HepG2 (cell line): ENCODE results near the gene WDR43. TPM values are rescaled to one million over a fixed set of nuclear protein-coding genes. Genes with fewer than 3 reads are reported as not detected.

Experiments
- CENPX ChIP-seq: sonication (generic); formaldehyde crosslinking; IDR thresholded peaks from 2 replicates; pipeline ENCODE4 v1.9.0; 2021; ENCODE audit warnings: mild to moderate bottlenecking, missing genetic modification reagents, moderate library complexity
- ELF3 ChIP-seq: IDR thresholded peaks from 2 replicates; pipeline ENCODE4 v1.6.1; 2016; ENCODE audit warnings: missing genetic modification reagents, missing compliant biosample characterization
- HCFC1 ChIP-seq: fragments of 150-350 bp; IDR thresholded peaks from 2 replicates; pipeline ENCODE4 v1.6.1; 2014; ENCODE audit warnings: low read depth, low read length
- HDAC2 ChIP-seq: sonication (generic); formaldehyde crosslinking; IDR thresholded peaks from 2 replicates; pipeline ENCODE4 v1.4.0; 2020; ENCODE audit warnings: missing genetic modification reagents
- HNRNPLL ChIP-seq: fragments of 200-400 bp; formaldehyde crosslinking; IDR thresholded peaks from 2 replicates; pipeline ENCODE4 v1.6.1; 2017; ENCODE audit warnings: mild to moderate bottlenecking, low read depth, low read length; ENCODE audit not compliant: poor library complexity, severe bottlenecking
- KDM5A ChIP-seq: fragments of 200-600 bp; sonication (generic); IDR thresholded peaks from 2 replicates; pipeline ENCODE4 v1.7.0; 2018; ENCODE audit warnings: antibody characterized with exemption, mild to moderate bottlenecking, low read length, borderline replicate concordance
- MAFK ChIP-seq, 2 experiments: IDR thresholded peaks in 1 of 2; conservative IDR thresholded peaks in 1 of 2; 2 replicates each; pipeline ENCODE4 v1.6.1; 2011; ENCODE audit warnings: improper control_type of control experiment in 2 of 2, low read length in 2 of 2
- MIER3 ChIP-seq: IDR thresholded peaks from 2 replicates; pipeline ENCODE4 v1.6.1; 2016; ENCODE audit warnings: missing compliant biosample characterization, borderline replicate concordance
- MYPOP ChIP-seq: sonication (generic); formaldehyde crosslinking; IDR thresholded peaks from 2 replicates; pipeline ENCODE4 v1.8.1; 2023; ENCODE audit warnings: mild to moderate bottlenecking, moderate library complexity, missing genetic modification reagents
- NCOA5 ChIP-seq: sonication (generic); formaldehyde crosslinking; IDR thresholded peaks from 2 replicates; pipeline ENCODE4 v1.4.0; 2020; ENCODE audit warnings: missing genetic modification reagents
- PBX2 ChIP-seq: IDR thresholded peaks from 2 replicates; pipeline ENCODE4 v1.6.1; 2016; ENCODE audit warnings: control low read depth
- PCBP2 ChIP-seq: fragments of 200-400 bp; formaldehyde crosslinking; optimal IDR thresholded peaks from 2 replicates; pipeline ENCODE3; 2018; ENCODE audit warnings: low read length, low read depth; ENCODE audit not compliant: poor library complexity, severe bottlenecking
- PHF5A ChIP-seq: IDR thresholded peaks from one replicate; pipeline ENCODE4 v1.6.1; 2018; ENCODE audit warnings: low read depth, missing genetic modification reagents; ENCODE audit not compliant: unreplicated experiment
- POLR2A ChIP-seq, 2 experiments: IDR thresholded peaks; 2 replicates each; pipeline ENCODE4 v1.6.1; 2011; ENCODE audit warnings: low read depth in 2 of 2, low read length in 2 of 2, mild to moderate bottlenecking in 1 of 2, moderate library complexity in 1 of 2; ENCODE audit not compliant: insufficient read depth in 1 of 2
- SIX4 ChIP-seq: sonication (generic); formaldehyde crosslinking; IDR thresholded peaks from 2 replicates; pipeline ENCODE4 v1.4.0; 2020; ENCODE audit warnings: missing genetic modification reagents
- SMARCE1 ChIP-seq: fragments of 450-650 bp; IDR thresholded peaks from 2 replicates; pipeline ENCODE4 v1.6.1; 2017; ENCODE audit warnings: borderline replicate concordance
- SOX13 ChIP-seq, 3 experiments: fragments of 450-650 bp in 1 of 3; sonication (generic) in 1 of 3; formaldehyde crosslinking in 1 of 3; IDR thresholded peaks in 2 of 3; conservative IDR thresholded peaks in 1 of 3; 2 replicates each; pipeline versions ENCODE4 v1.5.0 to v1.6.1; 2016 to 2020; ENCODE audit warnings: antibody characterized with exemption in 1 of 3, mild to moderate bottlenecking in 1 of 3, missing compliant biosample characterization in 1 of 3, missing genetic modification reagents in 1 of 3, moderate library complexity in 1 of 3
- TMF1 ChIP-seq: sonication (generic); formaldehyde crosslinking; IDR thresholded peaks from 2 replicates; pipeline ENCODE4 v1.8.1; 2022; ENCODE audit warnings: low read depth, missing genetic modification reagents
- U2AF2 ChIP-seq: fragments of 200-400 bp; formaldehyde crosslinking; IDR thresholded peaks from 2 replicates; pipeline ENCODE4 v1.6.1; 2017; ENCODE audit warnings: low read depth, mild to moderate bottlenecking, low read length
- XBP1 ChIP-seq: sonication (generic); formaldehyde crosslinking; IDR thresholded peaks from 2 replicates; pipeline ENCODE4 v1.5.0; 2020; ENCODE audit warnings: missing genetic modification reagents
- ZBTB20 ChIP-seq: sonication (generic); formaldehyde crosslinking; IDR thresholded peaks from 2 replicates; pipeline ENCODE4 v1.8.1; 2023; ENCODE audit warnings: missing genetic modification reagents, low read depth, mild to moderate bottlenecking, borderline replicate concordance
- ZNF121 ChIP-seq: sonication (generic); formaldehyde crosslinking; IDR thresholded peaks from 2 replicates; pipeline ENCODE4 v1.5.0; 2020; ENCODE audit warnings: mild to moderate bottlenecking, missing genetic modification reagents
- ZNF160 ChIP-seq: sonication (generic); formaldehyde crosslinking; IDR thresholded peaks from 2 replicates; pipeline ENCODE4 v1.8.0; 2022; ENCODE audit warnings: mild to moderate bottlenecking, inconsistent platforms, missing genetic modification reagents
- ZNF343 ChIP-seq: sonication (generic); formaldehyde crosslinking; IDR thresholded peaks from 2 replicates; pipeline ENCODE4 v1.4.0; 2020; ENCODE audit warnings: mild to moderate bottlenecking, missing genetic modification reagents
- ZNF362 ChIP-seq: sonication (generic); formaldehyde crosslinking; IDR thresholded peaks from 2 replicates; pipeline ENCODE4 v1.4.0; 2020; ENCODE audit warnings: missing genetic modification reagents, mild to moderate bottlenecking, borderline replicate concordance
- ZNF484 ChIP-seq: sonication (generic); formaldehyde crosslinking; IDR thresholded peaks from 2 replicates; pipeline ENCODE4 v1.5.1; 2020; ENCODE audit warnings: mild to moderate bottlenecking, low read depth, missing genetic modification reagents, borderline replicate concordance
- ZNF577 ChIP-seq: sonication (generic); formaldehyde crosslinking; IDR thresholded peaks from 2 replicates; pipeline ENCODE4 v1.4.0; 2020; ENCODE audit warnings: mild to moderate bottlenecking, low read depth, missing genetic modification reagents, borderline replicate concordance
- ZNF782 ChIP-seq: sonication (generic); formaldehyde crosslinking; IDR thresholded peaks from 2 replicates; pipeline ENCODE4 v1.4.0; 2020; ENCODE audit warnings: missing genetic modification reagents, mild to moderate bottlenecking, borderline replicate concordance
- polyA plus RNA-seq, 8 experiments: library from polyadenylated mRNA; depleted of rRNA in 3 of 8; stranded (reverse) in 7 of 8; unstranded in 1 of 8; fragments of >200 nt; fragmentation: Illumina TruSeq in 4 of 8; extraction: Trizol in 4 of 8; gene quantifications; 2 replicates each; pipeline versions ENCODE4 v1.2.1 to v1.2.3, GENCODE V29; 2011 to 2016; ENCODE audit warnings: low read depth in 4 of 8, missing spikeins in 1 of 8, mixed read lengths in 1 of 8; ENCODE audit not compliant: insufficient read depth in 1 of 8
- total RNA-seq, 5 experiments: library from RNA; depleted of rRNA; stranded (reverse); fragments of >200 nt; fragmentation: Illumina TruSeq; extraction: Trizol; gene quantifications; 2 replicates each; pipeline ENCODE4 v1.2.3, GENCODE V29; 2016; ENCODE audit warnings: low read depth in 1 of 5

The WDR43 gene
- total and polyA plus RNA-seq, 2 of the 13 experiments (the other 11 are each of a cell fraction or from before 2014, with no cell fraction given): 121 to 167 TPM

- TF ChIP-seq ZNF484 (CRISPR knock-in tag): no peak
- TF ChIP-seq SIX4: no peak; the same call in 1 of the 2 replicates
- TF ChIP-seq NCOA5 (CRISPR knock-in tag): no peak
- no peak for TF ChIP-seq SOX13 (IDR thresholded peaks at IDR 0.05)
- TF ChIP-seq SOX13 (CRISPR knock-in tag; conservative IDR thresholded peaks at IDR 0.05 in 1 of 2, IDR thresholded peaks at IDR 0.05 in 1 of 2): no peak; a peak in 1 of 4 replicates
- no peak; the same call in none of the 2 replicates for TF ChIP-seq ZNF782
- no peak for TF ChIP-seq U2AF2
- TF ChIP-seq ZNF362 (CRISPR knock-in tag): peak; percentile 100
- TF ChIP-seq MAFK (conservative IDR thresholded peaks at IDR 0.05 in 1 of 2, IDR thresholded peaks at IDR 0.05 in 1 of 2; ENCODE audit: low read length in 2 of 2): no peak
- TF ChIP-seq ZNF160: 0 out of 2 replicates have a peak, but pooled peaks have one; percentile 14
- peak; percentile 99 for TF ChIP-seq ELF3 (CRISPR knock-in tag)
- no peak for TF ChIP-seq SMARCE1
- TF ChIP-seq ZNF121: no peak; the same call in 1 of the 2 replicates
- TF ChIP-seq XBP1: no peak
- no peak for TF ChIP-seq MYPOP (CRISPR knock-in tag)
- TF ChIP-seq PHF5A (CRISPR knock-in tag): peak; percentile 22
- TF ChIP-seq HCFC1: peak; percentile 66
- TF ChIP-seq ZBTB20 (CRISPR knock-in tag): peak; percentile 52; the same call in 1 of the 2 replicates
- TF ChIP-seq CENPX: no peak
- peak; percentile 92; the same call in 1 of the 2 replicates for TF ChIP-seq MIER3
- TF ChIP-seq HDAC2 (CRISPR knock-in tag): peak; percentile 87
- no peak for TF ChIP-seq ZNF577 (CRISPR knock-in tag)
- TF ChIP-seq PCBP2: no peak
- TF ChIP-seq ZNF343 (CRISPR knock-in tag): peak; percentile 94
- TF ChIP-seq KDM5A: peak; percentile 81
- TF ChIP-seq TMF1: peak; percentile 85; the same call in 1 of the 2 replicates
- peak; percentile 79 for TF ChIP-seq HNRNPLL
- TF ChIP-seq PBX2 (CRISPR knock-in tag): no peak
- TF ChIP-seq POLR2A (IDR thresholded peaks at IDR 0.05; ENCODE audit: insufficient read depth in 1 of 2, low read depth in 2 of 2, low read length in 2 of 2): peak; percentile 88 to 97
These were observed at the start of gene WDR43 (continued) for GRCh38 chr2:28894470-28895188.
